ENCODE data around the gene CRLF2. TPM values are rescaled to one million over a fixed set of nuclear protein-coding genes. Genes with fewer than 3 reads are reported as not detected.

The CRLF2 gene
- total RNA-seq, 2 experiments from 2014 or later: 0.80 to 3.3 TPM

DNA sequence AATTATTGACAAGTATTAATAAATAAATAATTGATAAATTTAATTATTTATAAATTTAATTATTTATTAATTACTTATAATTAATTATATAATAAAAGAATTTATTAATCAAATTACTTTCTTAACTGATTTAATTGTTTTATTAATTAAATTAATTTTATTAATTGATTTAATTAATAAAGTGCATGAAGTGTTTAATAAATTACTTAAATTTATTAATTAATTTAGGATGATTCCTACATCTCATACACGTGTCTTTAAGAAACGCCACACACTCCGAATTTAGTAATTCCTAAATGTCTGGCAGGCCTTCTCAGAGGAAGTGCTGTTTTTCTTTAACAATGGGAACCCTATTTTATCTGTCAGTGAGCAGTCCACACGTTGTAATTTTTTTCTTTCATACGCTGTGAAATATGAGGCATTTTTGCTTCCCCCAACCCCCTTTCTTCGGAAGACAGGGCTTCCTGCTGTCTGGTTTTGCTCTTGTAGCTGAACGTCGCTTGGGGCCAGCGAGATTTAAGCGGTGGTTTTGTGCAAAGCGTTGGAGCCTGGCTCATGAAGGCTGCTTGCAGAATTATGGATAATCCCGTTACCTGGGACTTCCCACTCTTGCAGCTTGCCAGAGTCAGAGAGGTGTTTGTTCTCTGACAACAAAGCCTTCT, 46.8 kb downstream of the CRLF2 start:
- Histone ChIP-seq H3K27ac (ENCODE audit: low read depth, low read length, poor library complexity, severe bottlenecking) (no peak overlapping the region), H3K4me3 (ENCODE audit: low read depth, low read length, poor library complexity, severe bottlenecking) (no peak overlapping the region), H3K79me2 (ENCODE audit: insufficient read depth, low read depth, low read length) (no peaks in the 10 kb centered on the region), H4K20me1 (ENCODE audit: insufficient read depth, low read length) (no peaks in the 10 kb centered on the region), H3K9me3 (ENCODE audit: low read length) (no peaks in the 10 kb centered on the region), H3K9me2 (ENCODE audit: insufficient read depth, low read length) (no peaks in the 10 kb centered on the region), H3K4me2 (ENCODE audit: low read length) (no peak overlapping the region), H3K36me3 (ENCODE audit: insufficient read depth, low read length) (no peaks in the 10 kb centered on the region), H2AFZ (ENCODE audit: low read length) (peak overlapping the region; percentile 36; the same call in 1 of the 2 replicates), H3K4me1 (ENCODE audit: insufficient read depth, low read length, poor library complexity, severe bottlenecking) (peaks cover 8% of the 10 kb centered on the region)
- peak; percentile 34 for DNase-seq (ENCODE audit: low spot score)
- CTCF ChIA-PET (ENCODE audit: unreplicated experiment): no interaction called here
- TF ChIP-seq EZH2phosphoT487 (IDR thresholded peaks at IDR 0.05; ENCODE audit: borderline replicate concordance, low read depth, low read length): no peak
- TF ChIP-seq, protein P1, sequence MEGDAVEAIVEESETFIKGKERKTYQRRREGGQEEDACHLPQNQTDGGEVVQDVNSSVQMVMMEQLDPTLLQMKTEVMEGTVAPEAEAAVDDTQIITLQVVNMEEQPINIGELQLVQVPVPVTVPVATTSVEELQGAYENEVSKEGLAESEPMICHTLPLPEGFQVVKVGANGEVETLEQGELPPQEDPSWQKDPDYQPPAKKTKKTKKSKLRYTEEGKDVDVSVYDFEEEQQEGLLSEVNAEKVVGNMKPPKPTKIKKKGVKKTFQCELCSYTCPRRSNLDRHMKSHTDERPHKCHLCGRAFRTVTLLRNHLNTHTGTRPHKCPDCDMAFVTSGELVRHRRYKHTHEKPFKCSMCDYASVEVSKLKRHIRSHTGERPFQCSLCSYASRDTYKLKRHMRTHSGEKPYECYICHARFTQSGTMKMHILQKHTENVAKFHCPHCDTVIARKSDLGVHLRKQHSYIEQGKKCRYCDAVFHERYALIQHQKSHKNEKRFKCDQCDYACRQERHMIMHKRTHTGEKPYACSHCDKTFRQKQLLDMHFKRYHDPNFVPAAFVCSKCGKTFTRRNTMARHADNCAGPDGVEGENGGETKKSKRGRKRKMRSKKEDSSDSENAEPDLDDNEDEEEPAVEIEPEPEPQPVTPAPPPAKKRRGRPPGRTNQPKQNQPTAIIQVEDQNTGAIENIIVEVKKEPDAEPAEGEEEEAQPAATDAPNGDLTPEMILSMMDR (conservative IDR thresholded peaks at IDR 0.05; ENCODE audit: low read length): no peak
- BruUV-seq (replicated peaks): no TSS peak
- POLR2A ChIA-PET: no interaction called here
- intact Hi-C loops (cut with micrococcal nuclease; ENCODE audit: unreplicated experiment): no loop called here

DNA sequence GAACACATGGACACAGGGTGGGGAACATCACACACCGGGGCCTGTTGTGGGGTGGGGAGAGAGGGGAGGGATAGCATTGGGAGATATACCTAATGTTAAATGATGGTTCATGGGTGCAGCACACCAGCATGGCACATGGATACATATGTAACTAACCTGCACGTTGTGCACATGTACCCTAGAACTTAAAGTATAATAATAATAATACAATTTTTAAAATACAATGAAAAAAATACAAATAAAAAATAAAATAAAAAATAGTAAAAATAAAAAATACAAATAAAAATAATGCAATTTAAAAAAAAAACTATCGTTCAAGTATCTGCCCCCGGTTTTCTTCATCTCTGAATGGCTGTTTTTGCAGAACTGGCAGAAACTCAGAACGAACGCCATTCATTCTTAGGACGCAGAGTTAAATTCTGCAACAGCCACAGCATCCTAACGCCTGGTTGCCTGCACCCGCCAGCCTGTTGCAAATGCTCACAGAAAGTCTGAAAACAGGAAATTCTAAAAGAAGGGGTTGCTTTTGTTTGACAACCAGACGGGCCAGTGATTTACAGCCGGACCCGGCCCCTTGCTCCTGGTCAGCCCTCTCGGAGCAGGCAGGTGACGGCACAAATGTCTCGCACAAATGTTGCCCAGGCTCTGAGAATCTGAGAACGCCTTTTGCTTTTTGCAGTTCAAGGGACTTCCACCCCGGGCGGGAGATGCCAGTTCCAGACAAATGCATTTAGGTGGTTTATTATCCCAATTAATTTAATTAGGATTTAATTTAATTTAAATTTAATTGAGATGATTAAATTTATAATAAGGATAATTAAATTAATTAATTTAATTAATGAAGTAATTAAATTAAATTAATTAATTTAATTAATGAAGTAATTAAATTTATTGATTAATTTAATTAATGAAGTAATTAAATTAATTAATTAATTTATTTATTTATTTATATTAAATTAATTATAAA, 47.8 kb downstream of the CRLF2 start:
- H3K9me2 ChIP-seq (ENCODE audit: insufficient read depth, low read length): no peaks in the 10 kb centered on the region
- no peaks in the 10 kb centered on the region for H4K20me1 ChIP-seq (ENCODE audit: insufficient read depth, low read length)
- ChIA-PET POLR2A (no interaction called here), CTCF (ENCODE audit: unreplicated experiment) (no interaction called here)
- DNase-seq (ENCODE audit: low spot score): peak; percentile 76
- intact Hi-C loops (cut with micrococcal nuclease; ENCODE audit: unreplicated experiment): no loop called here
- no peaks in the 10 kb centered on the region for H3K9me3 ChIP-seq (ENCODE audit: low read length)
- H3K4me2 ChIP-seq (ENCODE audit: low read length): peak overlapping the region; percentile 52; the same call in 1 of the 2 replicates
- H3K36me3 ChIP-seq (ENCODE audit: insufficient read depth, low read length): no peaks in the 10 kb centered on the region
- H3K79me2 ChIP-seq (ENCODE audit: insufficient read depth, low read depth, low read length): no peaks in the 10 kb centered on the region
- H2AFZ ChIP-seq (ENCODE audit: low read length): peak overlapping the region; percentile 74; the same call in 1 of the 2 replicates
- peak overlapping the region; percentile 32 for H3K4me3 ChIP-seq (ENCODE audit: low read depth, low read length, poor library complexity, severe bottlenecking)
- TF ChIP-seq, protein P1 (conservative IDR thresholded peaks at IDR 0.05; ENCODE audit: low read length): no peak
- TF ChIP-seq EZH2phosphoT487 (IDR thresholded peaks at IDR 0.05; ENCODE audit: borderline replicate concordance, low read depth, low read length): no peak
- peaks cover 8% of the 10 kb centered on the region for H3K4me1 ChIP-seq (ENCODE audit: insufficient read depth, low read length, poor library complexity, severe bottlenecking)
- no TSS peak for BruUV-seq (replicated peaks)
- H3K27ac ChIP-seq (ENCODE audit: low read depth, low read length, poor library complexity, severe bottlenecking): peak overlapping the region; percentile 40

Measured in OCI-LY7 (cell line).